Cardiac fibroblast (primary cell): ENCODE measurements around the gene KCTD17.

Experiments used
- DNase-seq, 2 donors: peaks; one replicate each; pipeline versions ENCODE4 v3.0.0 to v3.0.0-alpha.2; 2010; ENCODE audit warnings: low read depth in 2 of 2
- H3K4me3 ChIP-seq, 2 donors: replicated peaks in 1 of 2; 1 replicate in 1 of 2; 2 replicates in 1 of 2; pipeline ENCODE4 v1.5.1; 2011; ENCODE audit warnings: low read depth in 2 of 2, low read length in 2 of 2, mild to moderate bottlenecking in 2 of 2, moderate library complexity in 1 of 2
- TF ChIP-seq, protein P1 (sequence below): IDR thresholded peaks from one replicate; pipeline ENCODE4 v1.5.1; 2011; ENCODE audit warnings: low read depth, mild to moderate bottlenecking, low read length, inconsistent platforms

KCTD17 gene

DNA sequence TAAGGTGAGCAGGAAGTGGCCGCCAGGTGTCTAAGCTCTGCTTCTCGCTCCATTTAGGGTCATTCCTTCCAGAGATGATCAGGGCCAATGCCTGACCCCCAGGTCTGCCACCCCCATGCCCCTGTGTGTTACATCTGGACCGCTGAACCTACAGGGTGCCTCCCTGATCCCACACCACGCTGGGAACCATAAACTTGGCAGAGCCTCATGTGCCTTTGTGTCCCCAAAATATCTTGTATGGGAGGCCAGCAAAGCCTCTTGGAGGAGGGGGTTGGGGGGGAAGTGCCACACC lies 36.0 kb upstream of the KCTD17 start:
- no peak overlapping the region for H3K4me3 ChIP-seq
- DNase-seq: no peak
- TF ChIP-seq, protein P1, sequence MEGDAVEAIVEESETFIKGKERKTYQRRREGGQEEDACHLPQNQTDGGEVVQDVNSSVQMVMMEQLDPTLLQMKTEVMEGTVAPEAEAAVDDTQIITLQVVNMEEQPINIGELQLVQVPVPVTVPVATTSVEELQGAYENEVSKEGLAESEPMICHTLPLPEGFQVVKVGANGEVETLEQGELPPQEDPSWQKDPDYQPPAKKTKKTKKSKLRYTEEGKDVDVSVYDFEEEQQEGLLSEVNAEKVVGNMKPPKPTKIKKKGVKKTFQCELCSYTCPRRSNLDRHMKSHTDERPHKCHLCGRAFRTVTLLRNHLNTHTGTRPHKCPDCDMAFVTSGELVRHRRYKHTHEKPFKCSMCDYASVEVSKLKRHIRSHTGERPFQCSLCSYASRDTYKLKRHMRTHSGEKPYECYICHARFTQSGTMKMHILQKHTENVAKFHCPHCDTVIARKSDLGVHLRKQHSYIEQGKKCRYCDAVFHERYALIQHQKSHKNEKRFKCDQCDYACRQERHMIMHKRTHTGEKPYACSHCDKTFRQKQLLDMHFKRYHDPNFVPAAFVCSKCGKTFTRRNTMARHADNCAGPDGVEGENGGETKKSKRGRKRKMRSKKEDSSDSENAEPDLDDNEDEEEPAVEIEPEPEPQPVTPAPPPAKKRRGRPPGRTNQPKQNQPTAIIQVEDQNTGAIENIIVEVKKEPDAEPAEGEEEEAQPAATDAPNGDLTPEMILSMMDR: no peak

DNA sequence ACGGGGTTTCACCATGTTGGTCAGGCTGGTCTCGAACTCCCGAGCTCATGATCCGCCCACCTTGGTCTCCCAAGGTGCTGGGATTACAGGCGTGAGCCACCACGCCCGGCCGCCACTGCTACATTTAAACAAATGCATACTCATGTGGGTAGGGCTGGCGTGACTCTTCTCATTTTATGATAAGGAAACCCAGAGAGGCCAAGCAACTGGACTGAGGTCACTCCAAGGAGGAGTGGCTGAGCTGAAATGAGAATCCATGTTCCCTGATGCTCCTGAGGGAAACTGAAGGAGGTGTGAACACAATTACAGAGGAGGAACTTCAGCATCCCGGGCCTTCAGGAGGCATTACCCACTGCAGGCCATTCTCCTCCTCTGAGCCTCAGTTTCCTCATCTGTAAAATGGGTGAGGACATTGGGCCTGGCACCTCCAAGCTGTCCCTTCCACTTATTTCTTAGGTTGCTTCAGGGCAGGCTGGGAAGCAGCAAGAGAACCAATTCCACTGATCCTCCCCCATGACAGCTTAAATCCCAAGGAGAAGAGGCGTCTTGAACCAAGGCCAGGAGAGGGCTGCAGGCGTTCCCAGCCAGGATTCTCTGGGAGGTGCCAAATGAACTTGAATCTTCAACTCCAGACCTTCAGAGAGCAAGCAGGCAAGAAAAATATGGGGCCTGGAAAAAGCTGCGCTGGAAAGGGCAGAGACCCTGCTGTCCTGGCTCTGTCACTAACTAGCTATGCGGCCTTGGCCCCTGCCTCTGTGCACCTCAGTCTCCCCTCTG lies 35.2 kb upstream of the KCTD17 start:
- no peak overlapping the region for H3K4me3 ChIP-seq
- TF ChIP-seq, protein P1: no peak
- no peak for DNase-seq

DNA sequence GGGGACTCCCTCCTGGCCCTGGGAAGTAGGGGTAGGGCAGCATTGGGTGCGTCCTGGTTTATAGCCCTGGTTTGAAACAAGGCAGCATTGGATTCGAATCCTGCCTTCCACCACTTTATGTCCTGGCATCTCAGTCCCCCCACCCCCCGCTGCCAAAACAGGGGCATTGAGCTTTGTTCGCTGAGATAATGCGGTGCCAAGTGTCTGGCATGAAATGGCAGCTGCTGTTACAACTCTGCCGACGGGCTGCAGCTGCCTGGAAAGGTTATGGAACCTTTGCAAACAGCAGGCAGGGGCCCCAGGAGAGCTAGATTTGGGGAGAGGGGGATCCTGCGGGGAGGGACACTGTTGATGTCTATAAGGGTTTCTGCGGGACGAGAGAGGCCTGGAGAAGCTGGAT lies 34.2 kb upstream of the KCTD17 start:
- no peak for DNase-seq
- H3K4me3 ChIP-seq: no peak overlapping the region
- TF ChIP-seq, protein P1: no peak

DNA sequence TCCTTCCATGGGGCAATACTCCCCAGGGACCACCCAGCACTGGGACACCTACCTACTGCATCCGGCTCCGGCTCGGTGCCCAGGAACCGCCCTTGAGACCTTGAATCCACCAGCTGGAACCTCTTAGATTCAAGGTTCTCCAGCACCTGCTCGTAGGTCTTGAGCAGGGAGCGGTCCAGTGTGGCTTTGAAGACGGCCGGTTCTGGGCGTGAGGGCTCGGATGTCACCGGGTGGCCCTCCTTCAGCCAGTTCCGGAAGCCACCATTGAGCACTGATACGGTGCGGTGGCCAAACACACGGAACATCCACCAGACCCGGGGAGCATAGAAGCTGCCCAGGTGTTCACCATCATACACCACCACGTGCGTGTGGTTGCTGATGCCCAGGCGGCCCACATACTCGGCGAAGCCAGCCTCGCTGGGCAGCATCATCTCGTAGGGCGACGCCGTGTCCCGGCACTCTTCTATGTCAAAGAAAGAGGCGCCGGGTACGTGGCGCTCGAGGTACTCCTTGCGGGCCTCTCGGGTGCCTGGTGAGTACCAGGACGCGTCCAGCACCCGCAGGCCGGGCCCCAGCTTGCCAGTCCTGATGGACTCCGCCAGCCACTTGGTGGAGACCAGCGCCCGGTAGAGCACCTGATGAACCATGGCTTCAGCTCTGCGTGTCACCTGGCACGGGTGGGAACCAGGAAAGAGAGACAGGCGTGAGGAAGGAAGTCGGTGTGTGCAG lies 33.3 kb upstream of the KCTD17 start:
- H3K4me3 ChIP-seq: peak overlapping the region; percentile 66 to 84
- TF ChIP-seq, protein P1: no peak
- no peak for DNase-seq

DNA sequence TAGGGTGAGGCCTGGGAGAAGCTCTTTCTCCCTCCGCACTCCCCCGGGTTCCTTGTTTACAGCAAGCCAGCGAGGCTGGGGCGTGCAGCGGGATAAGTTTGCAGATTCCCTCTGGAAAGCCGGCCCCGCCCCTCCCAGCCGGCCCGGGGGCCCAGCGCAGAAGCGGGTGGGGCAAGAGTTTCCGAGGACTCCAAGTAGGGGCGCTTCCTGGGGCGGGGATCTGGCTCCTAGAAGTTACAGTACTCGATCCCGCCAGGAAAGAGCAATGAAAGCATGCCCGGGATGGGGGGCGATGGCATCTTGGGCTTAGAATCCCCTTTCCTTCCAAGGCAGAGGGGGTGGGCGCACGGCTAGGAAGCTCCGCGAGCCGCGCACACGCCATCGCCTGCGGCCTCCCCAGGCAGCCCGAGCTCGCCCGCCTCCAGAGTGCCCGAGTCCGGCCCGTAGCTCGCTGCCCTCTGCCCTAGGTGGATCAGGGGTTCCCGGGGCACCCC lies 32.7 kb upstream of the KCTD17 start:
- TF ChIP-seq, protein P1: no peak
- H3K4me3 ChIP-seq: peak overlapping the region; percentile 66 to 84

DNA sequence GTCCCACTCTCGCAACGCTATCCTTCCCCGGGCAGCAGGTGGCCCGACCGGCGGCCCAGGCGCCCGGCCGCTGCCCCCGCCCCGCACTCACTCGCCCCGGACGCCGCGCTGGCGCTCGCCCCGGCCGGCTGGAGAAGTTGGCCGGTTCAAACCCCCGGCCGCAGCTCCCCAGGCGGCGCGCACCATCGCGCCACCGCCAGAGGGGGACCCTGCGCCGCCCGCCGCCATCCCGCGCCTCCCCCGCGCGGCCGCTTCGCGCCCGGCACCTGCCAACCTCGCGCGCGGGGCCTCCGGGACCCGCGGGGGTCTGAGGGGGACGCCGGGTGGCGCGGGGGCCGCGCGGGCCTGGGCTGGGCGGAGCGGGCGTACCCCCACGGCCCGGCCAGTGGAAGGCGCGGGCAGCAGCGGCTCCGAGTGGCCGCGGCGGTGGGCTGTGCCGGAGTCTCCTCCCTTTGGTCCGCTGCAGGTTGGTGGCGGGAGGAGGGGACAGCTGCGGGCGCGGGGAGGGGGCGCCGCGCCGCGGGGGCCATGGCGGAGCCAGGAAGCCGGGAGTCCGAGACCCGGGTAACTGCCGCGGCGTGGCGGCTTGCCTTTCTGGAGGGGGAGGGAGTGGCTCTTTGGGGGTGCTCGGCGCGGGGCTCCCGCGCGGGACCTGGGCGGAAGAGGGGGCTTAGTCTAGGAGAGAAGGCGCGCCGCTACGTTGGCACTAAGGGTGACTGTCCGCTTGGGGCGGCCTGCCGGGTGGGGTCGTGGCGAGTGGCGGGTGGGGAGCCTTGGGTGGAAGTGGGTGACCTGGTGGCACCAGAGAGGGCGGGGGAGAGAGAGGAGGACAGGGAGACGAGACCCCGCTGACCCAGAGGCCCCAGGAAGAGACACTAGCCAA lies 32.0 kb upstream of the KCTD17 start, which contains the start of the genes MPST and TST:
Gene MPST, plus strand, starts transcription at position 434 of the 883 bp plus-strand sequence. Its CDS starts 95 bp downstream, at position 529.
Gene TST, minus strand, starts transcription at position 139 of the 883 bp plus-strand sequence. CDS start 715 bp downstream, outside the sequence.
- TF ChIP-seq, protein P1: no peak
- peak within 1 kb of the TSS; percentile 84 to 89 for H3K4me3 ChIP-seq
- peak; percentile 57 to 77 for DNase-seq

More for the DNA sequence above, 32.7 kb upstream of the KCTD17 start:
- peak; percentile 37 to 65 for DNase-seq
